ENCODE data around the gene PAX8.
A peak's percentile ranks its signal among the peaks of the same experiment; 100 is the strongest.

Gene PAX8

DNA sequence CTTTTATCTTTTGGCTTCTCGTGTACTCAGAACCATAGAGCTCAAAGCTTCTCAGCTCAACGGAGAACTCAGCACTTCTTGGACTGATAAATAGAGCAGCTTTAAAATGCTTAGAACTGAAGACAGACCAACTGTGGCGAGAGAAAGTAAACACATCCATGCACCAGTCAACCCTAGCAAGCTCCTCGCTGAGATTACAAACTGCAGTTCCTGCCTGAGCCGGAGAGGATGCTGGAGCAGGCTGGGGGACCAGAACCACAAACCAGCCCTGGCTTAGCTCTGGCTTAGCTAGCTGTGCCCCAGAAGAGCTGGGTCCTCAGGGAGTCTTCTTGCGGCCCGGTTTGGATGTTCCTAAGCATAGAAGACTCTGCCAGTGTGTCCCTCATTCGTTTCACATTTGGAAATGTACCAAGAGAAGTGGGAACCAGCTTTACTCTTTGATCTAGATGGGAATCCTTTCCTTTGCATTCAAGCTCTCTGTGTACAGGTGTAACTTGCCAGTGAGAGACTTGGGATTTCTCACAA lies 5.6 kb downstream of the PAX8 start:
- POLR2A ChIA-PET, result no interaction called here
- no peaks in the 10 kb centered on the region for H3K9me3 ChIP-seq (ENCODE audit: control insufficient read depth, insufficient read depth, low read depth, low read length)
- TF ChIP-seq, protein P1, sequence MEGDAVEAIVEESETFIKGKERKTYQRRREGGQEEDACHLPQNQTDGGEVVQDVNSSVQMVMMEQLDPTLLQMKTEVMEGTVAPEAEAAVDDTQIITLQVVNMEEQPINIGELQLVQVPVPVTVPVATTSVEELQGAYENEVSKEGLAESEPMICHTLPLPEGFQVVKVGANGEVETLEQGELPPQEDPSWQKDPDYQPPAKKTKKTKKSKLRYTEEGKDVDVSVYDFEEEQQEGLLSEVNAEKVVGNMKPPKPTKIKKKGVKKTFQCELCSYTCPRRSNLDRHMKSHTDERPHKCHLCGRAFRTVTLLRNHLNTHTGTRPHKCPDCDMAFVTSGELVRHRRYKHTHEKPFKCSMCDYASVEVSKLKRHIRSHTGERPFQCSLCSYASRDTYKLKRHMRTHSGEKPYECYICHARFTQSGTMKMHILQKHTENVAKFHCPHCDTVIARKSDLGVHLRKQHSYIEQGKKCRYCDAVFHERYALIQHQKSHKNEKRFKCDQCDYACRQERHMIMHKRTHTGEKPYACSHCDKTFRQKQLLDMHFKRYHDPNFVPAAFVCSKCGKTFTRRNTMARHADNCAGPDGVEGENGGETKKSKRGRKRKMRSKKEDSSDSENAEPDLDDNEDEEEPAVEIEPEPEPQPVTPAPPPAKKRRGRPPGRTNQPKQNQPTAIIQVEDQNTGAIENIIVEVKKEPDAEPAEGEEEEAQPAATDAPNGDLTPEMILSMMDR (tag by site-specific recombination; IDR thresholded peaks at IDR 0.05), result 0 out of 2 replicates have a peak, but pooled peaks have one; percentile 8
- 0 out of 2 replicates have a peak, but pooled peaks have one; percentile 15 for TF ChIP-seq ZBTB17 (tag by site-specific recombination; IDR thresholded peaks at IDR 0.05)
- TF ChIP-seq ZNF555 (tag by site-specific recombination; conservative IDR thresholded peaks at IDR 0.05), result no peak
- TF ChIP-seq, protein P2, sequence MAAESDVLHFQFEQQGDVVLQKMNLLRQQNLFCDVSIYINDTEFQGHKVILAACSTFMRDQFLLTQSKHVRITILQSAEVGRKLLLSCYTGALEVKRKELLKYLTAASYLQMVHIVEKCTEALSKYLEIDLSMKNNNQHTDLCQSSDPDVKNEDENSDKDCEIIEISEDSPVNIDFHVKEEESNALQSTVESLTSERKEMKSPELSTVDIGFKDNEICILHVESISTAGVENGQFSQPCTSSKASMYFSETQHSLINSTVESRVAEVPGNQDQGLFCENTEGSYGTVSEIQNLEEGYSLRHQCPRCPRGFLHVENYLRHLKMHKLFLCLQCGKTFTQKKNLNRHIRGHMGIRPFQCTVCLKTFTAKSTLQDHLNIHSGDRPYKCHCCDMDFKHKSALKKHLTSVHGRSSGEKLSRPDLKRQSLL (tag by site-specific recombination; IDR thresholded peaks at IDR 0.05), result 0 out of 2 replicates have a peak, but pooled peaks have one; percentile 29

DNA sequence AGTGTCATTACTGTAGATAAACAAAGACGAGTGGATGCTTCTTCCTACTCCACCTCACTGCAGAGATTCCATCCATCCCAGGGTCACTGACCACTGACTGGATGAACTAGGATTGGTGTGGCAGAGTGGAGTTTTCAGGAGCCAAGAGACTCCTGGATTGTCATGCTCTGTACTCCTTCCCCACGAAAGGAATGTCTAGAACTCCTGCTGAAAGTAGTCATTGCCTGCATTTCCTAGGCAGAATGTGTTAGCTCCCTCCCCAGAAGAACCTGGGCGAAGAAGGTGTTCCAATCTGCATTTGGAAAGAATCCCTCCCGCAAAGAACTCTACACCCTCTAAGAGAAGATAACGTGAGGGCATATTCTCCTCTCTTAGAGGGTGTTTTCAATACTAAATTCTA lies 6.2 kb downstream of the PAX8 start:
- ChIA-PET CTCF (interaction anchor here (0.7 to 1.7 kb wide), 4 partner anchors 22 to 193 kb away, joined by 3 to 7 read pairs (median 3); no protein-coding TSS in a partner anchor), POLR2A (no interaction called here)
- Histone ChIP-seq H3K27ac (ENCODE audit: extremely low read depth, low read depth, low read length) (no peak overlapping the region), H3K4me3 (ENCODE audit: low read depth, low read length) (no peak overlapping the region), H3K9me3 (ENCODE audit: control insufficient read depth, insufficient read depth, low read depth, low read length) (no peaks in the 10 kb centered on the region), H3K36me3 (ENCODE audit: control insufficient read depth in 2 of 2, insufficient read depth in 1 of 2, low read length in 2 of 2) (no peaks in the 10 kb centered on the region), H3K4me1 (ENCODE audit: control insufficient read depth, insufficient read depth, low read length) (no peaks in the 10 kb centered on the region)
- TF ChIP-seq ZNF768 (tag by site-specific recombination; IDR thresholded peaks at IDR 0.05) (no peak), ZNF529 (tag by site-specific recombination; IDR thresholded peaks at IDR 0.05; ENCODE audit: insufficient replicate concordance) (no peak), EGR2 (tag by site-specific recombination; IDR thresholded peaks at IDR 0.05; ENCODE audit: low read depth) (no peak), KLF9 (tag by site-specific recombination; IDR thresholded peaks at IDR 0.05; ENCODE audit: low read depth) (no peak), SP7 (tag by site-specific recombination; IDR thresholded peaks at IDR 0.05) (no peak), ZNF302 (tag by site-specific recombination; IDR thresholded peaks at IDR 0.05; ENCODE audit: low read depth) (no peak), ZBTB17 (tag by site-specific recombination; IDR thresholded peaks at IDR 0.05) (no peak), ZSCAN23 (tag by site-specific recombination; IDR thresholded peaks at IDR 0.05) (no peak), ZNF624 (tag by site-specific recombination; IDR thresholded peaks at IDR 0.05) (no peak), ZNF473 (tag by site-specific recombination; IDR thresholded peaks at IDR 0.05) (no peak), HOXC10 (CRISPR knock-in tag; IDR thresholded peaks at IDR 0.05) (no peak), ZNF19 (tag by site-specific recombination; IDR thresholded peaks at IDR 0.05; ENCODE audit: low read depth) (no peak), SETDB1 (IDR thresholded peaks at IDR 0.05; ENCODE audit: insufficient read length, low read length) (no peak), ZNF391 (tag by site-specific recombination; IDR thresholded peaks at IDR 0.05; ENCODE audit: borderline replicate concordance, low read depth) (no peak), SP3 (tag by site-specific recombination; IDR thresholded peaks at IDR 0.05) (no peak), KLF16 (tag by site-specific recombination; IDR thresholded peaks at IDR 0.05) (no peak)
- TF ChIP-seq, protein P3, sequence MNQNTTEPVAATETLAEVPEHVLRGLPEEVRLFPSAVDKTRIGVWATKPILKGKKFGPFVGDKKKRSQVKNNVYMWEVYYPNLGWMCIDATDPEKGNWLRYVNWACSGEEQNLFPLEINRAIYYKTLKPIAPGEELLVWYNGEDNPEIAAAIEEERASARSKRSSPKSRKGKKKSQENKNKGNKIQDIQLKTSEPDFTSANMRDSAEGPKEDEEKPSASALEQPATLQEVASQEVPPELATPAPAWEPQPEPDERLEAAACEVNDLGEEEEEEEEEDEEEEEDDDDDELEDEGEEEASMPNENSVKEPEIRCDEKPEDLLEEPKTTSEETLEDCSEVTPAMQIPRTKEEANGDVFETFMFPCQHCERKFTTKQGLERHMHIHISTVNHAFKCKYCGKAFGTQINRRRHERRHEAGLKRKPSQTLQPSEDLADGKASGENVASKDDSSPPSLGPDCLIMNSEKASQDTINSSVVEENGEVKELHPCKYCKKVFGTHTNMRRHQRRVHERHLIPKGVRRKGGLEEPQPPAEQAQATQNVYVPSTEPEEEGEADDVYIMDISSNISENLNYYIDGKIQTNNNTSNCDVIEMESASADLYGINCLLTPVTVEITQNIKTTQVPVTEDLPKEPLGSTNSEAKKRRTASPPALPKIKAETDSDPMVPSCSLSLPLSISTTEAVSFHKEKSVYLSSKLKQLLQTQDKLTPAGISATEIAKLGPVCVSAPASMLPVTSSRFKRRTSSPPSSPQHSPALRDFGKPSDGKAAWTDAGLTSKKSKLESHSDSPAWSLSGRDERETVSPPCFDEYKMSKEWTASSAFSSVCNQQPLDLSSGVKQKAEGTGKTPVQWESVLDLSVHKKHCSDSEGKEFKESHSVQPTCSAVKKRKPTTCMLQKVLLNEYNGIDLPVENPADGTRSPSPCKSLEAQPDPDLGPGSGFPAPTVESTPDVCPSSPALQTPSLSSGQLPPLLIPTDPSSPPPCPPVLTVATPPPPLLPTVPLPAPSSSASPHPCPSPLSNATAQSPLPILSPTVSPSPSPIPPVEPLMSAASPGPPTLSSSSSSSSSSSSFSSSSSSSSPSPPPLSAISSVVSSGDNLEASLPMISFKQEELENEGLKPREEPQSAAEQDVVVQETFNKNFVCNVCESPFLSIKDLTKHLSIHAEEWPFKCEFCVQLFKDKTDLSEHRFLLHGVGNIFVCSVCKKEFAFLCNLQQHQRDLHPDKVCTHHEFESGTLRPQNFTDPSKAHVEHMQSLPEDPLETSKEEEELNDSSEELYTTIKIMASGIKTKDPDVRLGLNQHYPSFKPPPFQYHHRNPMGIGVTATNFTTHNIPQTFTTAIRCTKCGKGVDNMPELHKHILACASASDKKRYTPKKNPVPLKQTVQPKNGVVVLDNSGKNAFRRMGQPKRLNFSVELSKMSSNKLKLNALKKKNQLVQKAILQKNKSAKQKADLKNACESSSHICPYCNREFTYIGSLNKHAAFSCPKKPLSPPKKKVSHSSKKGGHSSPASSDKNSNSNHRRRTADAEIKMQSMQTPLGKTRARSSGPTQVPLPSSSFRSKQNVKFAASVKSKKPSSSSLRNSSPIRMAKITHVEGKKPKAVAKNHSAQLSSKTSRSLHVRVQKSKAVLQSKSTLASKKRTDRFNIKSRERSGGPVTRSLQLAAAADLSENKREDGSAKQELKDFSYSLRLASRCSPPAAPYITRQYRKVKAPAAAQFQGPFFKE (tag by site-specific recombination; IDR thresholded peaks at IDR 0.05; ENCODE audit: borderline replicate concordance), result no peak
- TF ChIP-seq, protein P4, sequence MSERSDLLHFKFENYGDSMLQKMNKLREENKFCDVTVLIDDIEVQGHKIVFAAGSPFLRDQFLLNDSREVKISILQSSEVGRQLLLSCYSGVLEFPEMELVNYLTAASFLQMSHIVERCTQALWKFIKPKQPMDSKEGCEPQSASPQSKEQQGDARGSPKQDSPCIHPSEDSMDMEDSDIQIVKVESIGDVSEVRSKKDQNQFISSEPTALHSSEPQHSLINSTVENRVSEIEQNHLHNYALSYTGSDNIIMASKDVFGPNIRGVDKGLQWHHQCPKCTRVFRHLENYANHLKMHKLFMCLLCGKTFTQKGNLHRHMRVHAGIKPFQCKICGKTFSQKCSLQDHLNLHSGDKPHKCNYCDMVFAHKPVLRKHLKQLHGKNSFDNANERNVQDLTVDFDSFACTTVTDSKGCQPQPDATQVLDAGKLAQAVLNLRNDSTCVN (tag by site-specific recombination; optimal IDR thresholded peaks at IDR 0.05), result no peak
- TF ChIP-seq, protein P5, sequence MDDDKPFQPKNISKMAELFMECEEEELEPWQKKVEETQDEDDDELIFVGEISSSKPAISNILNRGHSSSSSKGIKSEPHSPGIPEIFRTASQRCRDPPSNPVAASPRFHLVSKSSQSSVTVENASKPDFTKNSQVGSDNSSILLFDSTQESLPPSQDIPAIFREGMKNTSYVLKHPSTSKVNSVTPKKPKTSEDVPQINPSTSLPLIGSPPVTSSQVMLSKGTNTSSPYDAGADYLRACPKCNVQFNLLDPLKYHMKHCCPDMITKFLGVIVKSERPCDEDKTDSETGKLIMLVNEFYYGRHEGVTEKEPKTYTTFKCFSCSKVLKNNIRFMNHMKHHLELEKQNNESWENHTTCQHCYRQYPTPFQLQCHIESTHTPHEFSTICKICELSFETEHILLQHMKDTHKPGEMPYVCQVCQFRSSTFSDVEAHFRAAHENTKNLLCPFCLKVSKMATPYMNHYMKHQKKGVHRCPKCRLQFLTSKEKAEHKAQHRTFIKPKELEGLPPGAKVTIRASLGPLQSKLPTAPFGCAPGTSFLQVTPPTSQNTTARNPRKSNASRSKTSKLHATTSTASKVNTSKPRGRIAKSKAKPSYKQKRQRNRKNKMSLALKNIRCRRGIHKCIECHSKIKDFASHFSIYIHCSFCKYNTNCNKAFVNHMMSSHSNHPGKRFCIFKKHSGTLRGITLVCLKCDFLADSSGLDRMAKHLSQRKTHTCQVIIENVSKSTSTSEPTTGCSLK (tag by site-specific recombination; IDR thresholded peaks at IDR 0.05), result no peak

More for the DNA sequence above, 5.6 kb downstream of the PAX8 start:
- Histone ChIP-seq H3K4me3 (ENCODE audit: low read depth, low read length) (no peak overlapping the region), H3K27ac (ENCODE audit: extremely low read depth, low read depth, low read length) (no peak overlapping the region), H3K4me1 (ENCODE audit: control insufficient read depth, insufficient read depth, low read length) (no peaks in the 10 kb centered on the region), H3K36me3 (ENCODE audit: control insufficient read depth in 2 of 2, insufficient read depth in 1 of 2, low read length in 2 of 2) (no peaks in the 10 kb centered on the region)
- CTCF ChIA-PET, result interaction anchor here (0.6 to 1.8 kb wide), 7 partner anchors 9 to 193 kb away, joined by 3 to 7 read pairs (median 3); no protein-coding TSS in a partner anchor
